CD4-positive, alpha-beta T cell treated with Interleukin-15 for 1 hour (primary cell): ENCODE results near the gene RBM44.
A peak's percentile ranks its signal among the peaks of the same experiment; 100 is the strongest.

ENCODE experiments used
- DNase-seq: peaks from one replicate; pipeline ENCODE4 v3.0.0-alpha.2; 2020

RBM44 gene

DNA sequence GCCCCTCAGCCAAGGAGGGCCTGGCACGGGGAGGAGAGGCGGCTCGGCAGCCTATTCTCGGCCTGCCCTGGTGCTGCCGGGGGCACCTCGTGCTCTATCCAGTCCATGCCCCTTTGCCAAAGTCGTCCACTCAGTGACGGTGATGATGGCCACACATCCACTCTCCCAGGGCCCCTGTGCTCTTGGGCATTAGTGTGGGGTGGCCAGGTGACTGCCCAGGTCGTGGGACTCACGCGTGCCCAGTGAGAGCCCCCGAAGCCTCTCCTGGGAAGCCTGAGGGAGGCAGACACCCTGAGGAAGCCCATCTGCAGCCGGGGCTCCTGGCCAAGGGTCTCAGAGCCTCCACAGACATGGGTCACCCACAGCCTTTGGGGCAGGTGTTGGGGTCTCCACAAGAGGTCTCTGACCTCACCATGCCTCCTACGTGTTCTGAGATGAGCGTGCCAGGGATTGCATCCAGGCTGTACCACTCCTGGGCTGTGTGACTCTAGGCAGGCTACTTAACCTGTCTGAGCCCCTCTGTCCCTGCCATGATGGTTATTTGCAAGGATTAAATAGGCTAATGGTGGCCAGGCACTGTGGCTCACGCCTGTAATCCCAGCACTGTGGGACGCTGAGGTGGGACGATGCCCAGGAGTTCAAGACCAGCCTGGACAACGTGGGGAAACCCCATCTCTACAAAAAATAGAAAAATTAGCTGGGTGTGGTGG lies 73.8 kb downstream of the RBM44 start:
- DNase-seq: no peak

DNA sequence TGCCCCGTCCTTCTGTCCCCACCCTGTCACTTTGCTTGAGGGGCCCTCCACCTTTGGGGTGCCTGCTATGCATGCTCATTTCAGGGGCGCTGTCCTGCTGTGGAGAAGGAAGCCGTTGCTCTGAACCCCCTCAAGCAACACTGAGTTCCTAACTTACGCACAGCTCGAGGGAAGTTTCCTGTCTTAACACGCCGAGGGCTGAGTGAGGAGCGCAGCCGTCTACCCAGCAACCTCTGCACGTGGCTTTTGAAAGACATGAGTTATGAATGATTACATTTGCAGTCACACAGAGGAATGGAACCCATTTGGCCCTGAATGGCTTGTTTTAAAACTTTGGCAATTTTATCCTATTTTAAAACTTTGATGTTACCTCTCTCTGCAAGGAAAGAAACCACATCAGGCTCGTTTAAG lies 74.8 kb downstream of the RBM44 start:
- DNase-seq: no peak

DNA sequence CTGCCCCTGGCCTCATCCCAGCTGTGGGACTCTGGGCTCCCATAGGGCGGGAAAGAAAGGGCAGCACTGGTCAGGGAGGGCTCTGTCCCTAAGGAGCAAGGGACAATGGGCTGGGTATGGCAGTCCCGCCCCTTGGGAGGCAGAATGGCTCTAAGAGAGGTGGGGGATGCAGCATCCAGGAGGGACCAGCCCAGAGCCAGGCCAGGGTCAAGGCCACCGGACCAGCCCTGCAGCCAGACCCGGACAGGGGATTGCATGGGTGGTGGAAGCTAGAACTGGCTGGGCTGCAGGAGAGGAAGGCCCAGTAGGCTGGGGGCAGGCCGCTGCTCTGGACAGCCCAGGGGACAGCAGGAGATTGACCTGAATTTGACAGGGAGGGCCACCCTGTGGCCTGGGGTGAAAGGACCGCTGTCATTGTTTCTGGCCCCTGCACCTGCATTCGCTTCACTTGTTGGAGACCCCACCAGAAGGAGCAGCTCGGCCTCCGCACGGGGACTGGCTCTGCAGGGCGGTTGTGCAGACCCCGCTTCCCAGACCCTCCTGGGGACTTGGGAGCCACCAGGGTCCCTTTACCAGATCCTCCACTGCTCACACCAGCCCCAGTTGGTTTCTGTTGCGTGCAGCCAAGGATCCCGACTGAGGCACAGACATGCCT lies 75.4 kb downstream of the RBM44 start:
- no peak for DNase-seq

DNA sequence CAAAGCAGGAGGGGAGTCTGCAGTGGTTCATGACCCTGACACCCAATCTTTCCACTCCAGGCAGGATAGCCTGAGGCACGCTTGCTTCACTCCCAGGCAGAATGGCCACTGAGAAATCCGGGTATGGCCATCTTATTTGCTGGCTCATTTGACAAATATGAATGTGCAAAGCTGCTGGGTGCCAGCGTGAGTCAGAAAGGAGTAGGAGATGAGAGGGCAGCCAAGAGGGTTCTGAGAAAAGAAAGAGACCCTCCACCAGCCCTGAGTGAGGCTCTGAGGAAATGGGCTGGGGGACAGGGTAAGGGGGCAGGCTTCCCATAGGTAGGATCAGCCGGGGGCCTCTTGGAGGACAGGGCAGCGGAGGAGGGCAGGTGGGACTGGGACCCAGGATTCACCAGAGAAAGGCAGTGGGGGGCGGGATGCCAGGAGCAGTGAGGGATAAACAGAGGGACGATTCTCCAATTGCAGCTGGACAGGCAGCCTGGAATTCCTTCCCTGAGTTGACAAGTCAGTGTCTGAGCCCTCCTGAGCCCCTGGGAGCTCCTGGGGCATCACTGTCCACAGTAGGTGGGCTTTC lies 76.1 kb downstream of the RBM44 start:
- DNase-seq: no peak

DNA sequence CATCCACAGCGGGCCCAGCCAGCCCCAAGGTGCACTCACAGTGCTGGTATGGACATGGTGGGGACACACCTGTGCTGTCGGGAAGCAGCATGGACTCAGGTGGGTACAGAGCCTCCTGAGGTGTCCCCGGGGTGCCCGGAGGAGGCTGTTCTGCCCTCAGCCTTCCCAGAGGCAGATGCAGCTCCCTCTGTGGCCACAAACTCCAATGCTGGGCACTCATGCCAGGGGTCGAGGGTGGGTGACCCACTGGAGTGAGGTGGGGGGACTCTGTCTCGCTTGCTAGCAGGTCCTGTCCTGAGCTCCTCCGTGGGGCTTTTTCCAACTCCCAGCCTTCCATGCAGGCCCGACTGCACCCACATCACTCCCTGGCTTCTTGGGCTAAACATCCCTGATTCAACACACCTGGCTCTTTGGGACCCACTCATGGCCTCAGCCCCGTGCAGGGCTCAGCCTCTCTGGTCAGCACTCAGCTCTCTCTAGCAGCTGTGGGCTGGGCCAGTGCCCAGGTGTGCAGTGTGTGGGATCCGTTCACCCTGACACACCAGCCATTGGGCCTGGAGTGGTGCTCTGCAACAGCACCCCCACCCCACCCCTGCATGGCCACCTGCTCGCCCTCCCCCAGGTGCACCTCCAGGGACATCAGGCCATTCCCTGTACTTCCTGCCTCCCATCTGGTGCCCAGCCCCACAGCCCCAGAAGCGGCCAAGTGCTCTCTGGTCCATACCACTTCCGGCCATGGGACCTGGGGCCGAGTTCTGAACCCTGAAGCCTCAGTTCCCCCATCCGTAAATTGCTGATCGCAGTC lies 76.9 kb downstream of the RBM44 start:
- no peak for DNase-seq

DNA sequence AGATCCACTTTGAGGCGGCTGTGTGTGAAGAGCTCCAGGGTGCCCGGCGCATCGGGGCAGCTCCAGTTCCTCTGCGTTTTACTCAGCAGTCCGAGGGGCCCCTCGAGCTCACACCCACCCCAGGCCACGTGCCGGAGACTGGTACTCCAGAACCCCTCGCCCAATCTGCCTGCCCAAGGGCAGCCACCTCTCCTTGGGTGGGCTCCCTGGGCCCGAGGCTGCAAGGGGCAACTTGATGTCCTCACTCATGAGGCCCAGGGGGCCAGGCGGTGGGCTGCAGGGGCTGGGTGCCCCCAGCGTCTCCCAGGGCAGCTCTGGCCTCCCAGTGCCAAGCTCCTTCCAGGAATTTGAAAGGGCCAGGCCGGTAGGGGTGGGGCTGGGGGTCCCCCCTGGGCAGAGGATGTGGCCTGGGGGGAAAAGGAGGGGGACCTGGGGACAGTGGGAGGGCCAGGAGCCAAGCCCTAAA lies 77.5 kb downstream of the RBM44 start:
- DNase-seq: no peak

DNA sequence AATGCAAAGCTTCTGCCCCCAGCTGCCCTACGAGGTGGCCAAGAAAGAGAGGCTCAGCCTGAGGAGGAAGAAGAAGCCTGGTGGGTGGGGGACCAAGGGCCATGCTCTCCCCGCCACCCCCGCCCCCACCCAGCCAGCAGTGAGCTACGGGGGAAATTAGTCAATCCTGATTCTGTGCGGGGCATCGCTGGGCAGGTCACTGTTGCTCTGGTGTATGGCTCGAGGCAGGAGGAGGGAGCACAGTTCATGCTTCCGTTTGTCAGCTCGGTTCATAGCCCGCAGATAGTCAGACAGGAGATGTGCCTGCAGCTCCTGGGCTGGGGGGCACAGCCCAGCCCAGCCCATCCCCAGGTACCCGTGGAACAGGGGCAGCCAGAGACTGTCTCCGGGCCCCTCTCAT lies 78.0 kb downstream of the RBM44 start:
- DNase-seq: no peak

DNA sequence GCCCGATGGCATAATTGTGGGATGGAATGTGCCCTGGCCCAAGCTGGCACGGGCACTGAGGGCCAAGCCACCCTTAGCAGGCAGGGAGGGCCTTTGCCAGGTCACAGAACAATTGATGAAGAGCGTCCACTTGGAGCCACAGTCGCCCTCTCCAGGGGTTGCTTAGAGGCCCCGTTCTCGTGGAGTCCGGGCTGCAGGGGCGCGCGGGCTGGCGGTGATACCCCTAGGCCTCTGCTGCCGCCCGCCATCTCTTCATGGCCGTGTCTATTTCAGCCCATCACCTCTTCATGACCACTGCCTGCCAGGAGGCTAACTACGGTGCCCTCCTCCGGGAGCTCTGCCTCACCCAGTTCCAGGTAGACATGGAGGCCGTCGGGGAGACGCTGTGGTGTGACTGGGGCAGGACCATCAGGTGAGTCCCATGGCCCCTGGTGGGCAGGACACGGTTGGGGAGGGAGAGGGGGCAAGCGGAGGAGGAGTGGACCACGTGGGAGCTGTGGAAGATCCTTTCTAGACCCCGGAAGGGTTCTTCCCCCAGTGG lies 78.4 kb downstream of the RBM44 start:
- no peak for DNase-seq

DNA sequence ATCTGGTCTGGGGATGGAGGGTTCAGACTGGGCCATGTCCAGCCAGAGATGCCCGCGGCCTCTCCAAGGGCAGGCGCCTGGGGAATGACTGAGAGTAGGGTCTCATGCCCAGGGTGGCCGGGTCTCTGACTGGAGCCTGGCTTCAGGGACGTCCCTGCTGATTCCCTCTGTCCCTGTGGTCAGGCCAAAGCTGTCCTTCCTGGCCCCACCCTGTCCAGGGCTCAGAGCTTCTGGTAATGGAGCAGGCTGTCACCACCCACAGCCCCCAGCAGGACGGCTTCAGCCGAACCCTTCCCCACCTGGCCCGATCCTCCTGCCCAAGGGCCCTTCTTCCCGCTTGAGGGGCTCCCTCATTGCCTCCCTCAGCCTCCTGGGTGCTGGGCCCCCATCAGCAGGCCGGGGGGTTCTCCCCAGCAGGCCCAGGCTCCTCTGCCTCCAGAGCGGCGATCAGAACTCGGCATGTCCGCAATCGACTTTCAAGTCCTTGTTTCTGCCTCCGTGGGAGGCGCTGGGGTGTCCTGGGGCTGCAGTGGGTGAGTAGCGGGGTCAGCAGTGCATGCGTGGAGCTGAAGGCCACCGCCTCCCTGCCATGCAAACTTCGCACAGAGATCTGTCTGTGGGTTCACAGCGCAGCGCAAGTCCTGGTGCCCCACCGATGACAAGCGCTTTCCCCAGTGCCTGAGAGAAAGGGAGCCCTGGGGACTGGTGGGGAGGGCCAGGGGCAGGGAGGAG lies 79.2 kb downstream of the RBM44 start:
- DNase-seq: no peak

DNA sequence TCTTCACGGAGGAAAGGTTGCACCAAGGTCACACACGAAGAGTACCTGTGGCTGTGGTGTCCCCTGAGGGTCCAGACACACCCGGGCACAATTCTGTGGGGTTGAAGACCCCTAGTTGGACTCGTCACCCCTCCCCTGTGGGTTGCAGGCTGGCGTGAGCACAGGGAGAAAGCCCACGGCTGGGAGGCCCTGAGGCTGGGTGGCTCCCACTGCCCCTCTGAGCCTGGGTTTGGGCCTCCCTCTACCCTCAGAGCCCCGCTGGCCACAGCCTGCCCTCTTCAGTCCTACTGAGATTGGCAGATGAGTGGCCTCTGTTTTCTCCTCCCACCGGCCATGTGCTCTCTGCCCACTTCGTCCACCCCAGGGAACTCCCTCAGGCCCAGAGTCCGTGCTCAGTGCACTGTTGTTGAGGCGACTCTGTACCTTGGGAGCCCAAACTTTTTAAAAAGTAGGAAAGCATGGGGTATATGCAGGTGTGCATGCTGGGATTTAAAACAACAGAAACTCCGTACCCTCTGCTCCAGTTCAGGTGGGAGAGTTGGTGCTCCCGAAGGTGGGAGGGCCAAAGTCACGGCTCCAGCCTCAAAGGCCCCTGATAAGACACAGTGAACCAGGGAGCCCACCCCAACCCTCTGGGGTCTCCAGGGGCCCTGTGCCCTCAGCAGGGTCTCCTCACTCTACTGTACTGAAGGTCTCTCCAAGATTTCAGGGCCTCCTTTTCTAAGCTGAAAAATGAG lies 79.9 kb downstream of the RBM44 start:
- DNase-seq: no peak

DNA sequence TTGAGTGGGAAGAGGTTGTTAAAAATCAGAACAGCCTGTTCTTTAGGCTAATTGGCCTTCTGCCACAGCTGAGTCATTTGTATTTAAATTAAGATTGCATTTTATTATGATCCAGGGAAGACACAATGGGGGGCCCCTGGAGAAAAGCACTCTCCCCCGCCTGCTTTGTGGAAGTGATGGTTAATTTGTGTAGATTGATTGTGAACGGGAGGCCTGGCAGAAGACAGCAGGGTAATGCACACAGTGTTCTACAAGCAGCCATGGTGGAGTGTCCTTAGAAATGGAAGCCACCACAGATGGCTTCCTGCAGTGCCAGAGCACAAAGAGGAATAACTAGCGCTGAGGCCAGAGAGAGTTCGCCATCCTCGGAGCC lies 80.5 kb downstream of the RBM44 start:
- DNase-seq: no peak

DNA sequence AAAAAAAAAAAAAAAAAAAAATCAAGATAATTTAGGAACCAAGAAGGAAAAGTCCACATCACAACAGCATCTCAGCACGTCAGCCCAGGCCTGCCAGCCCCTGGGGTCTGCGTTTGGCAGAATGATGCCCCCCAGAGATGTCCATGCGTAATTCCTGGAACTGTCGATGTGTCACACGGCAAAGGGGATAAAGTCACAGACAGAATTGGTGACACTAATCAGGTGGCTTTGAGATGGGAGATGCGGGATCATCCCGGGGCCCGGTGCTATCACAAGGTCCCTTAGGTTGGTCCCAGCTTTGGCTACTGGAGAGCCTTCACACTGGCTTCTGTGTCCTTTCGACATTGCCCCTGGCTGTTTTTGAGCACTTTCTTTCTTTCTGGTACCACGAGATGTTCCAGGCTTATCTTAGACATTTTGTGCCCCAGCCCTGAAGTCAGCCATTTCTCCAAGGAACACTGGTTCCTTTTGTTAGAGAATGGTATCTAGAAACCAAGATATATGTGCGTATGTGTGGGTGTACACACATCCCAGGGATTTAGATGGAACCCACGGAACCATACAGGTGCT lies 81.5 kb downstream of the RBM44 start:
- DNase-seq: no peak

DNA sequence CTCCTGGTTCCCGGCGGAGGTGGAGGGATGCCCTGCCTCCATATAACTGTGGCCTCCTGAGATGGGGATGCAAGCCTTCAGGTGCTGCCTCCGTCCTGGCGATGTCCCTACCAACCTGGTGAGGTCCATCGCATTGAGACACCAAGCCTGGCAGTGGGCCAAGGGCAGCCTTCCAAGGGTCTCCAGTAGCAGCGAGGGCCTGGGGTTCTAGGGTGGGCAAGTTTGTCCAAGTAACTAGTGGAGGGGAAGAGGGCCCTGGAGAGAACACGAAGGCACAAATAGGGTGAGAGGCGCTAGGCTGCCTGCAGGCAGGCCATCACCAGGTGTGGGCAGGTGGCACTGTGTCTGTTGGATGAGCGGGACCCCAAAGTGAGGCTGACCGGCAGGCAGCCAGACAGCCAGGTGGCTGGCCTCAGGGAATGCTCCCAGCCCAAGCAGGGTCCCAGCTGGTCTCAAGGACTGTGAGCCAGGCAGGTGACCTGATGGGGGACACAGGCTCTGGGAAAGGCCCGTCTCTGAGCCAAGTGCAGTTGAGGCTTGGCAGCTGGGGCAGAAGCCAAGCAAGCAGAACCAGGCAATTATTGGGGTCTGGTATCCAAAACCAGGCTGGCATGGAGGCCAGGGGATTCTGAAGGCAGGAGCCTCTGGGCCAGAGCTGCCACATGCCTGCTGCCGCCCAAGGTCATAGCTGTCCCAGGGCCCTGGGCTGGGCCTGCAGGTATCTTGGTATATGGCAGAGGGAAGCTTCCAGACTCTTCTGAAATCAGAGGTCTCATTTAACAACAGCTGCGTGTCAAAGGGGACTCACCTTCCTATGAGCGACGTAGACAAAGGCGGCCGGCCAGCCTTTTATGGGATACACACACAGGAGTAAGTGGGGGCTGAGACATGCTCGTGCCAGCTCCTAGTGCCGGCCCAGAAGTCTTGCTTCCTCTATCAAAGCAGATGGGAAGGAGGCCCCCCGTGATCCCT lies 84.2 kb downstream of the RBM44 start:
- no peak for DNase-seq

DNA sequence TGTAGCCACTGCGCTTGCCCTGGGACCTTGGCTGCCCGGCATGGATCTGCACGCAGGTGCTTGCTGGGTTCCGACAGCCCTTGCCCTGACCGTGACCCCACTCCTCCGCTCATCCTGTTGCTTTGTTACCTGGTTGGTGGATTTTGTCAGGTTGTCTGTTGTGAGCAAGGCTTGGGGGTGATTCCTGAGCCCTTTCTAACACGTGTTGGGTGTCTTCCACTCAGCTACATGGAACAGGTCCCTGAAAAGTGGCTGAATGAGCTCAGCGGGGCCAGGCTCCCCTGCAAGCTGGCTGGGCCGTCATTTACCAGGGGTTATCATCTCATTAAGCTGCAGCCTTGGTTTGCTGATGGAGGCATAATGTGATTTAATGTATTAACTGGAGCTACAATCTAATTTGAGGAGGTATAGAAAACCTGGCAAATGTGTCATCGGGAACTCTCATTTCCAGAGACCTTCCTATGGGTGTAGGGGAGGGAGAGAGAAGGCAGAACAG lies 85.4 kb downstream of the RBM44 start:
- no peak for DNase-seq

DNA sequence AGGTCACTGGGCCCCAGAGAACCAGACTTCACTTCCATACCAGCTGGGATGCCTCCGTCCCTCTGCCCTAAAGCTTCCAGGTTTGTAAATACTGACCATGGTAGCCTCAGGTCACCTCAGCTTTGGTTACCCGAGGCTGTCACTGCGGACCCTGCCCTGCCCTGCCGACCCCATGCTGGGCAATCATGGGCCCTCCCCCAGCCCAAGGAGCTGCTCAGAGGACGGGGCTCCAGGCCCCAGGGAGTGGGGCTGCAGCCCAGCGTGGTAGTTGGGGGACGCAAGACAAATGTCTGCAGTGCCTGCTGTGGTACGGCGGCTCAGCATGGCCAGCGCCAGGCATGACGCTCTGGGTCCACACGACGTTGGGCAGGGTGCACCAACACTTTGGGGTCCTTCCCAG lies 86.1 kb downstream of the RBM44 start:
- DNase-seq: no peak

DNA sequence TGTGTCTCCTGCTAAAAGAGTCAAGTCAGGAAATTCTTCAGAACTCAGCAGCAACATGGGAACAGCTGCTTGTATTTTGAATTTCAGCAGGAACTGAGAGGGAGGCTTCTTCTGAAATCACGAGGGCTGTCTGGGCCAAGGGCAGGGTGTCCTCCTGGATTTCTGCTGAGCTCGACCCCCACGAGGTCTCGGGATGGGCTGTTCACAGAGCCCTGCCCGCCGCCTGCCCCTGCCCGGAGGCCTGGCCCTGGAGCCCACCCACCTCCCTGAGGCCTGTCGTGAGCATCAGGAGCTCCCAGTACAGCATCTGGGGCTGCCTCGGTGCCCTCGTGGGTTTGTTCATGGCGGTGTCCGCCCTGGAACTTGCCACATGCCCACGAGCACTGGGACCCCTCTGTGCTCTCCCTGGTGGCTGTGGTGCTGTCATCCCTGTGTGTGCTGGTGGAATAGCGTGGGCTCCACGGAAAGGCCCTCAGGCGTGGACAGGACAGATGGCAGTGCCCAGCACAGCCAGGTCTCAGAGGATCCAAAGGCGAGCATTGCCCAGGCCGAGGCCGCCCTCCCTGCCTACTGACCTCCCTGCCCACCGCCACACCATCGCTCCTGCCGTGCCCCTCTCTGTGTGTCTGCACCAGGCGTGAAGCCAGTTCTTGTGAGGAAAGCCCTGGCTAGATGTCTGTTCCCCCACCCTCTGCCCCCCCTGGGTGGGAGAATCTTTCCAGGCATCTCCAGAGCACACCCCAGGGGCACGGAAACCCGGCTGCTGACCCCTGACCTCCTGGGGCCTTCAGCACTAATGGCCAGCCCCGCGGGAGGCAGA lies 86.7 kb downstream of the RBM44 start:
- DNase-seq: no peak

DNA sequence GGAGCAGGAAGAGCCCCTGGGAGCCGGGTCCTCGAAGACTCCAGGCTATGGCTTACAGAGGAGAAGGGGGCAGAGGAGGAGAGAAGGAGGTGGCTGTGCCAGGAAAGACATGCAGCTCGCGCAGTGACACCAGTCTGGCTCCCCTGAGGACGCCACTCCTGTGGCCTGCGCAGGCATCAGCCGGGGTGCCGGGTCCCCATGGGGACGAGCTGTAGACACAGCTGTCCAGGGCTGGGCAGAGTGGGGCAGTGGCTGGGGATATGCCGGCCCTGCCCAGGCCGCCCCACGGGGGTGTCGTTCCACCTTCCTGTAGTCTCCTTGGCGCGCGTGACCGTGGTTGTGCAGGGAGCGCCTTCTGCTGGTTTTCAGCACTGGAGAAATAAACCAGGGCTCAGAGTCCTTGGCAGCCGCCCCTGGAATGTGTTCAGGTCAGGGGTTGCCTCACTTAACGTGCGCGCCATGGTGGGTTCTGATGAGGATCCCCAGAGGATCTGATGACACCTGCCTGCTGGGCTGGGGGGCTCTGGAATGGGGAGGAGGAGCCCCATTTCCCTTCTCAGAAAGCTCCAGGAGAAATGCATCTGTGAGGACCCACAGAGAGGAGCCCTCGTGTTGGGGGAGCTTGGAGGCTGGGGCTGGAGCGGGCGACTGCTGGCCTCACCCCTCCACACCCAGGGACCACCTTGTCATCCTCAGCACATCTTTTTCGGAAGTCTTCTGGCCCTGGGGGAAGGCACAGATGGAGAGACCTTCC lies 87.5 kb downstream of the RBM44 start:
- peak; percentile 10 for DNase-seq
